VCaP (cell line): Measurements from ENCODE around the gene UPF3B.

Source experiments
- H3K27ac ChIP-seq: fragments of 450-650 bp; 2 replicates; pipeline ENCODE4 v1.5.1; 2017
- TF ChIP-seq, protein P1 (sequence below): fragments of 450-650 bp; conservative IDR thresholded peaks from 2 replicates; pipeline ENCODE4 v1.5.1; 2017; ENCODE audit warnings: mild to moderate bottlenecking, moderate library complexity

UPF3B gene

DNA sequence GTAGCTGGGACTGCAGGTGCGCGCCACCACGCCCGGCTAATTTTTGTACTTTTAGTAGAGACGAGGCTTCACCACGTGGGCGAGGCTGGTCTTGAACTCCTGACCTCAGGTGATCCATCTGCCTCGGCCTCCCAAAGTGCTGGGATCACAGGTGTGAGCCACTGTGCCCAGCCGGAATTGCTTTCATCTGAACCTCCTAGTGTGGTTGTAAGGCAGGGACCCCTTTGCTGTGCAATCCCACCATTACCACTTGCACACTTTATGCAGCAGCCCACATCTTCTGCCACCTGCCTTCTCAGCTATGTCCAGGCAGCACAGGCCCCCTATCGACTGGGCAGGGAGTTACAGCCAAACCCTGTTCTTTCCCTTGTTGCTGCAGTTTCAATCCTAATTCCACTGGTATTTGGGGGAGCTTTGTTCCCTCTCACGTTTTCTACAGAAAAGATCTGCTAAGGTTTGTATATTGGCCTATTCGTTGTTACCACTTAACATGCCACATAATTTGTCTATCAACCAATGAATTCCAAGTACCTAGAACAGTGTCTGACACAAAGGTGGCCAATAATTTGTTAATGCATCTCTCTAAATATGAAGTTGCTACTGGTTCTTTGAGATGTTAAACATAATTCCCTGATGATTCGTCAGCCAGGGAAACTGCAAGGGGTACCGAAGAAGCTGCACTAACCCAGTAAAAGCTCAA, 67.9 kb downstream of the UPF3B start:
- H3K27ac ChIP-seq = no peak overlapping the region
- TF ChIP-seq, protein P1, sequence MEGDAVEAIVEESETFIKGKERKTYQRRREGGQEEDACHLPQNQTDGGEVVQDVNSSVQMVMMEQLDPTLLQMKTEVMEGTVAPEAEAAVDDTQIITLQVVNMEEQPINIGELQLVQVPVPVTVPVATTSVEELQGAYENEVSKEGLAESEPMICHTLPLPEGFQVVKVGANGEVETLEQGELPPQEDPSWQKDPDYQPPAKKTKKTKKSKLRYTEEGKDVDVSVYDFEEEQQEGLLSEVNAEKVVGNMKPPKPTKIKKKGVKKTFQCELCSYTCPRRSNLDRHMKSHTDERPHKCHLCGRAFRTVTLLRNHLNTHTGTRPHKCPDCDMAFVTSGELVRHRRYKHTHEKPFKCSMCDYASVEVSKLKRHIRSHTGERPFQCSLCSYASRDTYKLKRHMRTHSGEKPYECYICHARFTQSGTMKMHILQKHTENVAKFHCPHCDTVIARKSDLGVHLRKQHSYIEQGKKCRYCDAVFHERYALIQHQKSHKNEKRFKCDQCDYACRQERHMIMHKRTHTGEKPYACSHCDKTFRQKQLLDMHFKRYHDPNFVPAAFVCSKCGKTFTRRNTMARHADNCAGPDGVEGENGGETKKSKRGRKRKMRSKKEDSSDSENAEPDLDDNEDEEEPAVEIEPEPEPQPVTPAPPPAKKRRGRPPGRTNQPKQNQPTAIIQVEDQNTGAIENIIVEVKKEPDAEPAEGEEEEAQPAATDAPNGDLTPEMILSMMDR = peak; percentile 55
